Stimulated activated CD4-positive, alpha-beta T cell treated with anti-CD3 and anti-CD28 coated beads, Interleukin-12 subunit alpha, Interleukin-12 subunit beta, amount 100 ng/mL, for 48 hours (primary cell): ENCODE data around the gene WDR19.
"Not testable (repeated sequence)": the region's sequence is repeated elsewhere in the genome, so short reads cannot be mapped to it uniquely, and the experiment has no call there.

Source experiments
- DNase-seq, 3 donors: peaks; one replicate each; pipeline ENCODE4 v3.0.0-alpha.2; 2020; ENCODE audit warnings: low read depth in 2 of 3, low spot score in 1 of 3

Gene WDR19

GRCh38 chr4:39181905-39182638 is at the start of gene WDR19:
Gene WDR19 (plus strand): TSS chr4:39182529. CDS start chr4:39182558, 29 bp downstream.
- peak; percentile 94 to 99 (median 98) for DNase-seq

- no peak for DNase-seq
Measured at GRCh38 chr4:39133623-39134022, 48.7 kb upstream of the WDR19 start.

- DNase-seq: no peak
Measured at GRCh38 chr4:39134683-39135306, 47.5 kb upstream of the WDR19 start.

- DNase-seq: not testable (repeated sequence)
Measured at GRCh38 chr4:39138227-39138626, 44.1 kb upstream of the WDR19 start.

GRCh38 chr4:39146211-39146610 is 36.1 kb upstream of the WDR19 start:
- DNase-seq: no peak

- DNase-seq: no peak
Measured at GRCh38 chr4:39154009-39154408, 28.3 kb upstream of the WDR19 start.

- no peak for DNase-seq
Measured at GRCh38 chr4:39157520-39157919, 24.8 kb upstream of the WDR19 start.

GRCh38 chr4:39166177-39166576 is 16.2 kb upstream of the WDR19 start:
- DNase-seq: no peak

GRCh38 chr4:39166669-39167068 is 15.7 kb upstream of the WDR19 start:
- no peak for DNase-seq

GRCh38 chr4:39169426-39169825 is 12.9 kb upstream of the WDR19 start:
- DNase-seq: no peak

GRCh38 chr4:39170301-39170700 is 12.0 kb upstream of the WDR19 start:
- no peak for DNase-seq

GRCh38 chr4:39178706-39179105 is 3.6 kb upstream of the WDR19 start:
- no peak for DNase-seq

- no peak for DNase-seq
Measured at GRCh38 chr4:39179681-39180080, 2.6 kb upstream of the WDR19 start.

GRCh38 chr4:39180629-39181028 is 1.7 kb upstream of the WDR19 start:
- not testable (repeated sequence) for DNase-seq

- DNase-seq: no peak
Measured at GRCh38 chr4:39181520-39181904, 817 bp upstream of the WDR19 start.

GRCh38 chr4:39201963-39202362 is 19.6 kb downstream of the WDR19 start:
- DNase-seq: no peak

GRCh38 chr4:39204543-39204942 is 22.2 kb downstream of the WDR19 start:
- no peak for DNase-seq

GRCh38 chr4:39205000-39205399 is 22.7 kb downstream of the WDR19 start:
- DNase-seq: no peak

GRCh38 chr4:39205476-39205875 is 23.1 kb downstream of the WDR19 start:
- DNase-seq: no peak

- no peak for DNase-seq
Measured at GRCh38 chr4:39227906-39228305, 45.6 kb downstream of the WDR19 start.

- DNase-seq: no peak
Measured at GRCh38 chr4:39228377-39228776, 46.0 kb downstream of the WDR19 start.

- DNase-seq: no peak
Measured at GRCh38 chr4:39230462-39230861, 48.1 kb downstream of the WDR19 start.

GRCh38 chr4:39231660-39232059 is 49.3 kb downstream of the WDR19 start:
- no peak for DNase-seq
